HG03103 (cell line): ENCODE results near the gene ERBB4.
"Not testable (repeated sequence)": the region's sequence is repeated elsewhere in the genome, so short reads cannot be mapped to it uniquely, and the experiment has no call there.

Experiments
- ATAC-seq: cut with Tn5 transposase; IDR thresholded peaks from one replicate; pipeline ENCODE4 v1.9.1; 2021; ENCODE audit warnings: low read depth; ENCODE audit not compliant: unreplicated experiment

ERBB4 gene

GRCh38 chr2:211789982-211790381 lies 748.6 kb downstream of the ERBB4 start:
- ATAC-seq = no peak

- ATAC-seq = no peak
Observed at GRCh38 chr2:211766689-211767088, 771.9 kb downstream of the ERBB4 start.

GRCh38 chr2:211762479-211762878 lies 776.1 kb downstream of the ERBB4 start:
- no peak for ATAC-seq

- ATAC-seq = no peak
Observed at GRCh38 chr2:211760103-211760502, 778.5 kb downstream of the ERBB4 start.

GRCh38 chr2:211756266-211756665 lies 782.3 kb downstream of the ERBB4 start:
- no peak for ATAC-seq

- no peak for ATAC-seq
Observed at GRCh38 chr2:211755187-211755586, 783.4 kb downstream of the ERBB4 start.

GRCh38 chr2:211751848-211752247 lies 786.8 kb downstream of the ERBB4 start:
- ATAC-seq = no peak

GRCh38 chr2:211748339-211748738 lies 790.3 kb downstream of the ERBB4 start:
- no peak for ATAC-seq

- ATAC-seq = peak; percentile 96
Observed at GRCh38 chr2:211745295-211746097, 793.1 kb downstream of the ERBB4 start.

GRCh38 chr2:211744379-211744778 lies 794.2 kb downstream of the ERBB4 start:
- no peak for ATAC-seq

- ATAC-seq = no peak
Observed at GRCh38 chr2:211741966-211742365, 796.6 kb downstream of the ERBB4 start.

GRCh38 chr2:211737282-211737681 lies 801.3 kb downstream of the ERBB4 start:
- no peak for ATAC-seq

- ATAC-seq = no peak
Observed at GRCh38 chr2:211730215-211730614, 808.4 kb downstream of the ERBB4 start.

- ATAC-seq = no peak
Observed at GRCh38 chr2:211729433-211729832, 809.2 kb downstream of the ERBB4 start.

- no peak for ATAC-seq
Observed at GRCh38 chr2:211724933-211725332, 813.7 kb downstream of the ERBB4 start.

- no peak for ATAC-seq
Observed at GRCh38 chr2:211723398-211723797, 815.2 kb downstream of the ERBB4 start.

GRCh38 chr2:211722928-211723327 lies 815.7 kb downstream of the ERBB4 start:
- ATAC-seq = no peak

GRCh38 chr2:211721874-211722273 lies 816.7 kb downstream of the ERBB4 start:
- ATAC-seq = not testable (repeated sequence)

- ATAC-seq = no peak
Observed at GRCh38 chr2:211709389-211709788, 829.2 kb downstream of the ERBB4 start.

GRCh38 chr2:211692689-211693088 lies 845.9 kb downstream of the ERBB4 start:
- ATAC-seq = no peak

GRCh38 chr2:211690736-211691135 lies 847.9 kb downstream of the ERBB4 start:
- ATAC-seq = no peak

- no peak for ATAC-seq
Observed at GRCh38 chr2:211688196-211688595, 850.4 kb downstream of the ERBB4 start.

GRCh38 chr2:211674715-211675114 lies 863.9 kb downstream of the ERBB4 start:
- ATAC-seq = no peak
